ENCODE measurements around the gene UBE2G2.

The UBE2G2 gene

GRCh38 chr21:44842721-44843445 is 41.3 kb upstream of the UBE2G2 start:
- ChIA-PET POLR2A (no interaction called here), CTCF (no interaction called here)
- TF ChIP-seq CTCF (IDR thresholded peaks at IDR 0.05; ENCODE audit: control extremely low read depth, extremely low read depth, low read depth, missing control alignments), result no peak
- DNase-seq (ENCODE audit: extremely low spot score), result no peak

GRCh38 chr21:44842087-44842486 is 40.5 kb upstream of the UBE2G2 start:
- CTCF ChIA-PET, result no interaction called here
- no peak for TF ChIP-seq CTCF (IDR thresholded peaks at IDR 0.05; ENCODE audit: control extremely low read depth, extremely low read depth, low read depth, missing control alignments)
- DNase-seq (ENCODE audit: extremely low spot score), result no peak
- POLR2A ChIA-PET, result no interaction called here

- no peak for DNase-seq (ENCODE audit: extremely low spot score)
- ChIA-PET POLR2A (no interaction called here), CTCF (interaction anchor here (1.0 kb wide), 1 partner anchor 17 kb away, joined by 3 read pairs; no protein-coding TSS in a partner anchor)
- TF ChIP-seq CTCF (IDR thresholded peaks at IDR 0.05; ENCODE audit: control extremely low read depth, extremely low read depth, low read depth, missing control alignments), result no peak
Observed at GRCh38 chr21:44840771-44841170, 39.2 kb upstream of the UBE2G2 start.

- no peak for TF ChIP-seq CTCF (IDR thresholded peaks at IDR 0.05; ENCODE audit: control extremely low read depth, extremely low read depth, low read depth, missing control alignments)
- ChIA-PET CTCF (no interaction called here), POLR2A (no interaction called here)
- DNase-seq (ENCODE audit: extremely low spot score), result no peak
Observed at GRCh38 chr21:44838951-44839350, 37.3 kb upstream of the UBE2G2 start.

- ChIA-PET POLR2A (no interaction called here), CTCF (interaction anchor here (1.0 kb wide), 1 partner anchor 45 kb away, joined by 3 read pairs; no protein-coding TSS in a partner anchor)
- TF ChIP-seq CTCF (IDR thresholded peaks at IDR 0.05; ENCODE audit: control extremely low read depth, extremely low read depth, low read depth, missing control alignments), result no peak
Observed at GRCh38 chr21:44838039-44838895, 36.6 kb upstream of the UBE2G2 start.

GRCh38 chr21:44837537-44837936 is 35.9 kb upstream of the UBE2G2 start:
- ChIA-PET CTCF (interaction anchor here (1.0 kb wide), 1 partner anchor 44 kb away, joined by 3 read pairs; no protein-coding TSS in a partner anchor), POLR2A (no interaction called here)
- DNase-seq (ENCODE audit: extremely low spot score), result no peak
- no peak for TF ChIP-seq CTCF (IDR thresholded peaks at IDR 0.05; ENCODE audit: control extremely low read depth, extremely low read depth, low read depth, missing control alignments)

More at GRCh38 chr21:44838039-44838895, 36.6 kb upstream of the UBE2G2 start:
- no peak for DNase-seq (ENCODE audit: extremely low spot score)

Measured in GM10248 (cell line).